Activated CD8-positive, alpha-beta T cell treated with anti-CD3 and anti-CD28 coated beads, Interleukin-2, amount 10 ng/mL, durations not matched to agents 7 days and 5 days (primary cell): ENCODE data around the gene NR0B2. TPM values are rescaled to one million over a fixed set of nuclear protein-coding genes. Genes with fewer than 3 reads are reported as not detected.

ENCODE experiments used
- ATAC-seq: fragments of 150-1000 bp; cut with Tn5 transposase; one replicate; pipeline ENCODE4 v1.10.0; 2021; ENCODE audit warnings: moderate library complexity
- CTCF ChIA-PET: fragments of 350-600 bp; sonication (Branson Sonifier 250); formaldehyde crosslinking; loops from one replicate; lab custom pipeline; 2021; ENCODE audit warnings: antibody characterized with exemption; lab: Charles Lee
- POLR2A ChIA-PET: fragments of 350-600 bp; sonication (Branson Sonifier 250); formaldehyde crosslinking; loops from one replicate; lab custom pipeline; 2021; ENCODE audit warnings: antibody characterized with exemption; lab: Charles Lee
- DNase-seq: peaks from one replicate; pipeline ENCODE4 v3.0.0-alpha.2; 2020
- H3K27ac Mint-ChIP-seq: one replicate; pipeline ENCODE4 v1.8.0; 2021; ENCODE audit warnings: mild to moderate bottlenecking, mixed read lengths
- H3K27me3 Mint-ChIP-seq: one replicate; pipeline ENCODE4 v1.8.0; 2021; ENCODE audit warnings: low read depth, mixed read lengths
- H3K36me3 Mint-ChIP-seq: one replicate; pipeline ENCODE4 v1.8.0; 2021; ENCODE audit warnings: low read depth, mixed read lengths
- H3K4me1 Mint-ChIP-seq: one replicate; pipeline ENCODE4 v1.8.0; 2021; ENCODE audit warnings: low read depth, mixed read lengths
- H3K4me3 Mint-ChIP-seq: one replicate; pipeline ENCODE4 v1.8.0; 2021; ENCODE audit warnings: mild to moderate bottlenecking, mixed read lengths
- H3K9me3 Mint-ChIP-seq: one replicate; pipeline ENCODE4 v1.8.0; 2022; ENCODE audit warnings: mixed read lengths; ENCODE audit not compliant: insufficient read depth
- total RNA-seq, 2 experiments: library from RNA; stranded (reverse); gene quantifications; one replicate each; pipeline ENCODE4 v1.2.3, GENCODE V29; 2021

NR0B2 gene
- total RNA-seq, 2 experiments from 2014 or later: not detected

- H3K4me1 Mint-ChIP-seq: peaks cover 41% of the 10 kb centered on the region
- peaks cover 47% of the 10 kb centered on the region for H3K36me3 Mint-ChIP-seq
- ChIA-PET CTCF (interaction anchor here (0.6 to 1.3 kb wide), 2 partner anchors 78 to 122 kb away, joined by 3 read pairs; no protein-coding TSS in a partner anchor), POLR2A (interaction anchor here (1.6 kb wide), 1 partner anchor 24 kb away, joined by 4 read pairs; no protein-coding TSS in a partner anchor)
- no peak overlapping the region for H3K4me3 Mint-ChIP-seq
- no peak for DNase-seq
- no peak overlapping the region for H3K27ac Mint-ChIP-seq
- H3K9me3 Mint-ChIP-seq: no peaks in the 10 kb centered on the region
- no peaks in the 10 kb centered on the region for H3K27me3 Mint-ChIP-seq
- no peak for ATAC-seq
Observed at GRCh38 chr1:26923711-26924110, 9.9 kb upstream of the NR0B2 start.

GRCh38 chr1:26922901-26923300 lies 9.1 kb upstream of the NR0B2 start:
- Mint-ChIP-seq H3K27me3 (no peaks in the 10 kb centered on the region), H3K4me1 (peaks cover 41% of the 10 kb centered on the region), H3K27ac (peak overlapping the region; percentile 99), H3K9me3 (no peaks in the 10 kb centered on the region), H3K4me3 (peak overlapping the region; percentile 98), H3K36me3 (peaks cover 38% of the 10 kb centered on the region)
- ChIA-PET POLR2A (interaction anchor here (2.4 kb wide), 1 partner anchor 58 kb away, joined by 11 read pairs; no protein-coding TSS in a partner anchor), CTCF (interaction anchor here (1.3 kb wide), 1 partner anchor 123 kb away, joined by 3 read pairs; no protein-coding TSS in a partner anchor)
- DNase-seq (no peak), ATAC-seq (no peak)

- ATAC-seq (no peak), DNase-seq (no peak)
- ChIA-PET CTCF (interaction anchor here (0.9 kb wide), 1 partner anchor 75 kb away, joined by 3 read pairs; no protein-coding TSS in a partner anchor), POLR2A (interaction anchor here (0.7 to 2.4 kb wide), 3 partner anchors 22 to 380 kb away, joined by 3 to 17 read pairs (median 11); partner anchors contain the start of gene GPATCH3)
- Mint-ChIP-seq H3K36me3 (peaks cover 34% of the 10 kb centered on the region), H3K27me3 (no peaks in the 10 kb centered on the region), H3K27ac (peak overlapping the region; percentile 99), H3K4me1 (peaks cover 40% of the 10 kb centered on the region), H3K9me3 (no peaks in the 10 kb centered on the region), H3K4me3 (peak overlapping the region; percentile 98)
Observed at GRCh38 chr1:26922431-26922729, 8.6 kb upstream of the NR0B2 start.

GRCh38 chr1:26921540-26922430 lies 8.0 kb upstream of the NR0B2 start, which contains the start of gene NUDC:
NUDC (plus strand) TSS chr1:26921743; CDS start chr1:26921849, 106 bp downstream.
- Mint-ChIP-seq H3K4me3 (peak within 1 kb of the TSS; percentile 98), H3K27ac (peak within 1 kb of the TSS; percentile 99), H3K9me3 (no peaks in the 10 kb centered on the region), H3K4me1 (peaks cover 36% of the 10 kb centered on the region), H3K27me3 (no peaks in the 10 kb centered on the region), H3K36me3 (peaks cover 31% of the 10 kb centered on the region)
- ATAC-seq (peak; percentile 95), DNase-seq (peak; percentile 98)
- ChIA-PET CTCF (interaction anchor here (0.9 to 2.2 kb wide), 2 partner anchors 21 to 75 kb away, joined by 3 to 5 read pairs; partner anchors contain the start of gene GPATCH3), POLR2A (interaction anchor here (0.6 to 2.4 kb wide), 6 partner anchors 10 to 379 kb away, joined by 3 to 17 read pairs (median 4); partner anchors contain the start of gene GPATCH3)

GRCh38 chr1:26921126-26921539 lies 7.4 kb upstream of the NR0B2 start:
- DNase-seq: no peak
- Mint-ChIP-seq H3K4me1 (peaks cover 36% of the 10 kb centered on the region), H3K9me3 (no peaks in the 10 kb centered on the region), H3K36me3 (peaks cover 28% of the 10 kb centered on the region), H3K27ac (peak overlapping the region; percentile 99), H3K27me3 (no peaks in the 10 kb centered on the region), H3K4me3 (peak overlapping the region; percentile 98)
- ChIA-PET CTCF (interaction anchor here (2.2 kb wide), 1 partner anchor 21 kb away, joined by 5 read pairs; the partner anchor contains the start of gene GPATCH3), POLR2A (interaction anchor here (0.6 to 2.4 kb wide), 5 partner anchors 11 to 56 kb away, joined by 3 to 17 read pairs (median 5); partner anchors contain the start of gene GPATCH3)
- peak; percentile 61 for ATAC-seq

GRCh38 chr1:26915204-26915842 lies 1.5 kb upstream of the NR0B2 start:
- H3K27me3 Mint-ChIP-seq: peaks cover 3% of the 10 kb centered on the region
- H3K4me3 Mint-ChIP-seq: no peak overlapping the region
- H3K27ac Mint-ChIP-seq: no peak overlapping the region
- no peaks in the 10 kb centered on the region for H3K9me3 Mint-ChIP-seq
- ATAC-seq (no peak), DNase-seq (no peak)
- no peaks in the 10 kb centered on the region for H3K36me3 Mint-ChIP-seq
- ChIA-PET CTCF (interaction anchor here (1.0 to 1.1 kb wide), 2 partner anchors 9 to 15 kb away, joined by 3 read pairs; partner anchors contain the start of gene GPATCH3), POLR2A (interaction anchor here (0.6 kb wide), 1 partner anchor 12 kb away, joined by 4 read pairs; no protein-coding TSS in a partner anchor)
- H3K4me1 Mint-ChIP-seq: peaks cover 1% of the 10 kb centered on the region

- peaks cover 7% of the 10 kb centered on the region for H3K27me3 Mint-ChIP-seq
- H3K9me3 Mint-ChIP-seq: no peaks in the 10 kb centered on the region
- POLR2A ChIA-PET: interaction anchor here (1.5 kb wide), 1 partner anchor 13 kb away, joined by 8 read pairs; the partner anchor contains the start of gene GPATCH3
- no peak for DNase-seq
- H3K4me1 Mint-ChIP-seq: no peaks in the 10 kb centered on the region
- no peak overlapping the region for H3K4me3 Mint-ChIP-seq
- no peak for ATAC-seq
- no peak overlapping the region for H3K27ac Mint-ChIP-seq
- CTCF ChIA-PET: interaction anchor here (0.6 kb wide), 1 partner anchor 26 kb away, joined by 3 read pairs; no protein-coding TSS in a partner anchor
- H3K36me3 Mint-ChIP-seq: no peaks in the 10 kb centered on the region
Observed at GRCh38 chr1:26913389-26913753, 404 bp downstream of the NR0B2 start.

- no peaks in the 10 kb centered on the region for H3K4me1 Mint-ChIP-seq
- no peaks in the 10 kb centered on the region for H3K36me3 Mint-ChIP-seq
- no peak overlapping the region for H3K4me3 Mint-ChIP-seq
- DNase-seq (no peak), ATAC-seq (no peak)
- POLR2A ChIA-PET: interaction anchor here (0.6 kb wide), 1 partner anchor 308 kb away, joined by 4 read pairs; no protein-coding TSS in a partner anchor
- no peaks in the 10 kb centered on the region for H3K9me3 Mint-ChIP-seq
- peaks cover 7% of the 10 kb centered on the region for H3K27me3 Mint-ChIP-seq
- no peak overlapping the region for H3K27ac Mint-ChIP-seq
- CTCF ChIA-PET: no interaction called here
Observed at GRCh38 chr1:26912147-26912490, 1.7 kb downstream of the NR0B2 start.

- POLR2A ChIA-PET: interaction anchor here (1.4 kb wide), 1 partner anchor 11 kb away, joined by 3 read pairs; the partner anchor contains the start of gene GPATCH3
- CTCF ChIA-PET: no interaction called here
- no peak for DNase-seq
- Mint-ChIP-seq H3K4me3 (no peak overlapping the region), H3K9me3 (no peaks in the 10 kb centered on the region), H3K27me3 (peaks cover 7% of the 10 kb centered on the region), H3K36me3 (no peaks in the 10 kb centered on the region), H3K27ac (no peak overlapping the region), H3K4me1 (no peaks in the 10 kb centered on the region)
- ATAC-seq: no peak
Observed at GRCh38 chr1:26911399-26912146, 2.2 kb downstream of the NR0B2 start.

- no peaks in the 10 kb centered on the region for H3K36me3 Mint-ChIP-seq
- DNase-seq (no peak), ATAC-seq (no peak)
- POLR2A ChIA-PET: interaction anchor here (1.4 kb wide), 1 partner anchor 10 kb away, joined by 3 read pairs; the partner anchor contains the start of gene GPATCH3
- H3K4me1 Mint-ChIP-seq: no peaks in the 10 kb centered on the region
- no peaks in the 10 kb centered on the region for H3K9me3 Mint-ChIP-seq
- CTCF ChIA-PET: interaction anchor here (1.3 kb wide), 1 partner anchor 9 kb away, joined by 3 read pairs; no protein-coding TSS in a partner anchor
- H3K4me3 Mint-ChIP-seq: no peak overlapping the region
- H3K27me3 Mint-ChIP-seq: peaks cover 4% of the 10 kb centered on the region
- H3K27ac Mint-ChIP-seq: no peak overlapping the region
Observed at GRCh38 chr1:26910343-26911160, 3.2 kb downstream of the NR0B2 start.
